Neural progenitor cell (in vitro differentiated cells): Measurements from ENCODE around the gene ARHGEF4. TPM values are rescaled to one million over a fixed set of nuclear protein-coding genes. Genes with fewer than 3 reads are reported as not detected.

Experiments
- DNase-seq: peaks from one replicate; pipeline ENCODE4 v3.0.0-alpha.2; 2016; ENCODE audit warnings: low spot score
- H2AFZ ChIP-seq: fragments of 200-600 bp; sonication (generic); replicated peaks from 2 replicates; pipeline ENCODE4 v1.6.1; 2016; ENCODE audit warnings: antibody characterized with exemption
- H3F3A ChIP-seq: fragments of 200-600 bp; sonication (generic); 2 replicates; pipeline ENCODE4 v1.6.1; 2016; ENCODE audit warnings: antibody characterized with exemption, low read depth
- H3K27ac ChIP-seq: fragments of 200-600 bp; sonication (generic); 2 replicates; pipeline ENCODE4 v1.5.1; 2016; ENCODE audit warnings: mild to moderate bottlenecking
- H3K27me3 ChIP-seq: fragments of 200-600 bp; sonication (generic); 2 replicates; pipeline ENCODE4 v1.6.1; 2016; ENCODE audit warnings: mild to moderate bottlenecking, moderate library complexity
- H3K36me3 ChIP-seq: fragments of 200-600 bp; sonication (generic); 2 replicates; pipeline ENCODE4 v1.5.1; 2016
- H3K4me1 ChIP-seq: fragments of 200-600 bp; sonication (generic); 2 replicates; pipeline ENCODE4 v1.6.1; 2016; ENCODE audit warnings: mixed run types
- H3K4me2 ChIP-seq: fragments of 200-600 bp; sonication (generic); 2 replicates; pipeline ENCODE4 v1.6.1; 2016
- H3K4me3 ChIP-seq: fragments of 200-600 bp; sonication (generic); 2 replicates; pipeline ENCODE4 v1.5.1; 2016
- H3K79me2 ChIP-seq: fragments of 200-600 bp; sonication (generic); 2 replicates; pipeline ENCODE4 v1.6.1; 2016; ENCODE audit warnings: low read depth
- H3K9ac ChIP-seq: fragments of 200-600 bp; sonication (generic); 2 replicates; pipeline ENCODE4 v1.6.1; 2016
- H3K9me3 ChIP-seq: fragments of 200-600 bp; sonication (generic); 2 replicates; pipeline ENCODE4 v1.5.1; 2016; ENCODE audit warnings: low read depth
- H4K20me1 ChIP-seq: fragments of 200-600 bp; sonication (generic); 2 replicates; pipeline ENCODE4 v1.6.1; 2016; ENCODE audit warnings: low read depth
- H3K27ac Mint-ChIP-seq: 3 replicates; pipeline ENCODE4 v1.8.0; 2021; ENCODE audit warnings: mixed read lengths
- H3K27me3 Mint-ChIP-seq: 2 replicates; pipeline ENCODE4 v1.8.0; 2022; ENCODE audit warnings: low read depth, mild to moderate bottlenecking, inconsistent platforms, moderate library complexity, mixed read lengths; ENCODE audit not compliant: insufficient read depth
- H3K36me3 Mint-ChIP-seq: 3 replicates; pipeline ENCODE4 v1.8.0; 2021; ENCODE audit warnings: mixed read lengths
- H3K4me1 Mint-ChIP-seq: 3 replicates; pipeline ENCODE4 v1.8.0; 2021; ENCODE audit warnings: mixed read lengths
- H3K4me3 Mint-ChIP-seq: 3 replicates; pipeline ENCODE4 v1.8.0; 2021; ENCODE audit warnings: mild to moderate bottlenecking, moderate library complexity, mixed read lengths
- H3K9me3 Mint-ChIP-seq: 3 replicates; pipeline ENCODE4 v1.8.0; 2020; ENCODE audit warnings: mixed read lengths
- EZH2 ChIP-seq: fragments of 200-600 bp; sonication (generic); IDR thresholded peaks from 2 replicates; pipeline ENCODE4 v1.6.1; 2017; ENCODE audit warnings: antibody characterized with exemption, mild to moderate bottlenecking, moderate library complexity
- EZH2phosphoT487 ChIP-seq: fragments of 200-600 bp; sonication (generic); IDR thresholded peaks from 2 replicates; pipeline ENCODE4 v1.6.1; 2017; ENCODE audit warnings: antibody characterized with exemption
- total RNA-seq: library from RNA; depleted of rRNA; stranded (reverse); fragments of >200 nt; gene quantifications from 2 replicates; pipeline ENCODE4 v1.2.3, GENCODE V29; 2015; ENCODE audit warnings: low replicate concordance
- TF ChIP-seq, protein P1 (sequence below): fragments of 200-600 bp; sonication (generic); IDR thresholded peaks from 2 replicates; pipeline ENCODE4 v1.5.1; 2017; ENCODE audit warnings: antibody characterized with exemption, mild to moderate bottlenecking

Gene ARHGEF4
- total RNA-seq, 1 donor from 2014 or later = 22.8 TPM

DNA sequence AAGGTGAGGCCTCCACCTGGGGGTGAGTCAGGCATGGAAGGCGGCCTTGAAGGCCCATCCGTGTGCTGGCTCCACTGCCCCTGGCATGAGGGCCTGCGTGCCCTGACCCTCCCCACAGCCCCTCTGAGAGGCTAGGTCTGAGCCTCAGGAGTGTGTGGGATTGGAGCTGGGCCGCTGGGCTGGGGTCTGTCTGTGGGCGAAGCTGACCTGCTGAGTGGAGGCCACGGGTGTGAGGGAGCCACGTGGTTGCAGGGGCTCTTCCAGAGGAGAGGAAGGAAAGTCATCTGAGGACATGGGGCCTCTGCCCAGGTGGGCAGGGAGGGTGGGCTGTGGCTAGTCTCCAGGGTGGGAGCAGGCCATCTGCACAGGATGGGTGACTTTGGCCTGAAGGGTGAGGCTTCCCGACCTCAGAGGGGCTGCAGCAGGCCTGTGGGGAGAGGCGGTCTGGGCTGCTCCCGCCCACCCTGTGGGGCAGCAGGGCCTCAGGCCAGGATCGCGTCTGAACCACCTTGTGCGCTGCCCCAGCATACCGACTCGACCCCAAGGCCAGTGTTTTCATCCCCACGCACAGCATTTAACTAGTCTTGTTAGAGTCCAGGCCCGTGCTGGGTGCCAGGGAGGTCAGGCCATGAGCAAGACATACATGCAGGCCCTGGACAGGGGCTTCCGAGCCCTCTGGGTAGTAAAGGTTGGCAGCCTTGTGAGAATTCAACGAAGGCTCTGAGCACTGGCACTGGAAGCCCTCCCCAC is 11.2 kb downstream of the ARHGEF4 start:
- no peak for DNase-seq
- Mint-ChIP-seq H3K27ac (peak overlapping the region; percentile 57), H3K4me3 (no peak overlapping the region), H3K4me1 (peaks cover 9% of the 10 kb centered on the region), H3K36me3 (no peaks in the 10 kb centered on the region), H3K9me3 (no peaks in the 10 kb centered on the region), H3K27me3 (peaks cover 11% of the 10 kb centered on the region)
- Histone ChIP-seq H3F3A (no peaks in the 10 kb centered on the region), H3K36me3 (no peaks in the 10 kb centered on the region), H3K27ac (no peak overlapping the region), H3K79me2 (peaks cover 5% of the 10 kb centered on the region), H3K4me3 (no peak overlapping the region), H4K20me1 (peaks cover 9% of the 10 kb centered on the region), H3K9ac (no peak overlapping the region), H3K9me3 (no peaks in the 10 kb centered on the region), H3K4me2 (no peak overlapping the region), H2AFZ (no peak overlapping the region), H3K4me1 (peaks cover 3% of the 10 kb centered on the region), H3K27me3 (no peaks in the 10 kb centered on the region)
- TF ChIP-seq, protein P1, sequence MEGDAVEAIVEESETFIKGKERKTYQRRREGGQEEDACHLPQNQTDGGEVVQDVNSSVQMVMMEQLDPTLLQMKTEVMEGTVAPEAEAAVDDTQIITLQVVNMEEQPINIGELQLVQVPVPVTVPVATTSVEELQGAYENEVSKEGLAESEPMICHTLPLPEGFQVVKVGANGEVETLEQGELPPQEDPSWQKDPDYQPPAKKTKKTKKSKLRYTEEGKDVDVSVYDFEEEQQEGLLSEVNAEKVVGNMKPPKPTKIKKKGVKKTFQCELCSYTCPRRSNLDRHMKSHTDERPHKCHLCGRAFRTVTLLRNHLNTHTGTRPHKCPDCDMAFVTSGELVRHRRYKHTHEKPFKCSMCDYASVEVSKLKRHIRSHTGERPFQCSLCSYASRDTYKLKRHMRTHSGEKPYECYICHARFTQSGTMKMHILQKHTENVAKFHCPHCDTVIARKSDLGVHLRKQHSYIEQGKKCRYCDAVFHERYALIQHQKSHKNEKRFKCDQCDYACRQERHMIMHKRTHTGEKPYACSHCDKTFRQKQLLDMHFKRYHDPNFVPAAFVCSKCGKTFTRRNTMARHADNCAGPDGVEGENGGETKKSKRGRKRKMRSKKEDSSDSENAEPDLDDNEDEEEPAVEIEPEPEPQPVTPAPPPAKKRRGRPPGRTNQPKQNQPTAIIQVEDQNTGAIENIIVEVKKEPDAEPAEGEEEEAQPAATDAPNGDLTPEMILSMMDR = no peak
- TF ChIP-seq EZH2phosphoT487 (no peak), EZH2 (no peak)

DNA sequence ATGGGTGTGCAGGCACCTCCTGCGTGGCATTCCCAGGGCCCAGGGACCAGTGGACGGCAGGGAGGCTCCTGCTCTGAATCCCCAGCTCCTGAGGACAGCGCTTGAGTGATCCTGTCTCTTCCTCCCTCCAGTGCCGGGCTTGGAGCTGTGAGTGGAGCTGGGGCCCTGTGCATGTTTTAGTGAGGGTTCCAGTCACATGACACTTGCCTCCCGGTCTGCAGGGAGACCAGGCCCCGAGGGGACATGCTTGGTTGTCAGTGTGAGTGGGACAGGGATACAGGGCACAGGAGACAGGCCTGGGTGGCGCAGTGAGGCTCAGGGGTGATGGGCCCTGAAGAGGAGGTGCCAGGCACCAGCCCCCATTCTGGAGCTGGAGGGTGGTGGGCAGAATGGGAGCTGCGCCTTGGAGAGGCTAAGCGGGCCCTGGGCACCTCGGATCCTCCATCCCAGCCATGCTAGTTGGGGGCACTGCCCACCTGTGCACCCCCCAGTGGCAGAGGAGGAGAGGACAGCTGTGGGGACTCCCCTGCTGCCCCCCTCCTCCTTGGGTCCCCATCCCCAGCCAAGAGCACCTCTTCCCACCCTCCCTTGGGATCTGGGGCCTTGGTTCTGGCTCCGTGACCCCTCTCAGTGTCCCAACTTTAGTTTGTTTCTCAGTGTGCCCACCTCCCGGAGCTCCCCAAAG is 12.0 kb downstream of the ARHGEF4 start:
- no peak overlapping the region for H3K9ac ChIP-seq
- Mint-ChIP-seq H3K36me3 (no peaks in the 10 kb centered on the region), H3K4me3 (no peak overlapping the region), H3K27ac (no peak overlapping the region), H3K9me3 (no peaks in the 10 kb centered on the region), H3K27me3 (peaks cover 7% of the 10 kb centered on the region), H3K4me1 (peaks cover 9% of the 10 kb centered on the region)
- no peaks in the 10 kb centered on the region for H3F3A ChIP-seq
- H3K27me3 ChIP-seq = no peaks in the 10 kb centered on the region
- no peak overlapping the region for H3K4me3 ChIP-seq
- peaks cover 9% of the 10 kb centered on the region for H4K20me1 ChIP-seq
- no peaks in the 10 kb centered on the region for H3K9me3 ChIP-seq
- TF ChIP-seq, protein P1 = no peak
- no peak for TF ChIP-seq EZH2phosphoT487
- TF ChIP-seq EZH2 = no peak
- no peak overlapping the region for H3K27ac ChIP-seq
- peaks cover 2% of the 10 kb centered on the region for H3K4me1 ChIP-seq
- H2AFZ ChIP-seq = no peak overlapping the region
- H3K36me3 ChIP-seq = no peaks in the 10 kb centered on the region
- DNase-seq = no peak
- H3K79me2 ChIP-seq = peaks cover 5% of the 10 kb centered on the region
- no peak overlapping the region for H3K4me2 ChIP-seq

DNA sequence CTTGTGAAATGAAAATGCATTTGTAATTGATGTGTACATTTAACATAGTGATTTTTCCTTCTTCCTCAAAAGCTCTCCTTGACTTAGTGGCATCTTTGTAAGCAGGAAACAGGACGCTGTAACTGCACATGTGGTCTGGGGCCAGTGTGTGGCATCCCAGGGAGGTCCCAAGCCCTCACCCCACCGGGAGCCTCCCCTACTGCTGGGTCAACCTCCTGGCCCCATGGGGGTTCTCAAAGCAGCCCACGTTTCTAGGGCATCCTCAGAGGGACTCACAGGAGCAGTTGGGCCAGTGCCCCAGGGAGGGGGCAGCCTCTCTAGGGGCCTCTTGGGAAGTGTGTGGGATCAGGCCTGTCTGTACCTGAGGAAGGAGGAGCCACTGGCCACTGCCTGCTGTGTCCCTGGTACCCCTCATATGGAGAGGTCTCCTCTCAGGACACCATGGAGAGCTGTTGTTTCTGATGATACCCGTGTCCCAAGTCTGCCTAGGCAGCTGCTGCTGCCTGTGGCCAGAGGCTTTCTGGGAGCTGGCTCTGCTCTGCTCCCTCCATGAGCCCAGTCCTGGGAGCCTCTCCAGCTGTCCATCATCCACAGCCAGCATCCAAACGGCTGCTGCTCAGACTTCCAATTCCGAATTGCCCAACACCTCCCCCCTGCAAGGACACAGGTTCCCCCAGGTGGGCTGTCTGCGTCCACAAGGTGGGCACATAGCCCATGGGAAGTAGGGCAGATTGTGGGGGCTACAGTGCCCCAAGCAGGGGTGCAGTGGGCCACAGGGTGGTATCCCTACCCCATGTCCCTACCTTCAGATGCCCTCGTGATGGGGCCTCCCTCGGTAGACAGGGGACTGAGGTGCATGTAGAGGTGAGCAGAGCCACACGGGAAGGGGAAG is 13.4 kb downstream of the ARHGEF4 start:
- no peaks in the 10 kb centered on the region for H3K4me1 ChIP-seq
- peaks cover 7% of the 10 kb centered on the region for H3K27me3 Mint-ChIP-seq
- TF ChIP-seq, protein P1 = no peak
- no peak for TF ChIP-seq EZH2phosphoT487
- H3F3A ChIP-seq = no peaks in the 10 kb centered on the region
- H3K36me3 ChIP-seq = no peaks in the 10 kb centered on the region
- H3K27ac ChIP-seq = no peak overlapping the region
- H3K27me3 ChIP-seq = no peaks in the 10 kb centered on the region
- no peak overlapping the region for H3K4me3 ChIP-seq
- peaks cover 9% of the 10 kb centered on the region for H3K4me1 Mint-ChIP-seq
- no peaks in the 10 kb centered on the region for H3K9me3 ChIP-seq
- H3K4me2 ChIP-seq = no peak overlapping the region
- H3K79me2 ChIP-seq = peaks cover under 1% of the 10 kb centered on the region
- no peaks in the 10 kb centered on the region for H3K9me3 Mint-ChIP-seq
- no peaks in the 10 kb centered on the region for H3K36me3 Mint-ChIP-seq
- DNase-seq = no peak
- H3K4me3 Mint-ChIP-seq = no peak overlapping the region
- no peak overlapping the region for H3K9ac ChIP-seq
- peaks cover 6% of the 10 kb centered on the region for H4K20me1 ChIP-seq
- H2AFZ ChIP-seq = no peak overlapping the region
- H3K27ac Mint-ChIP-seq = peak overlapping the region; percentile 33
